GM12801 (cell line): ENCODE measurements around the gene ME3.

Experiments
- TF ChIP-seq, protein P1 (sequence below): IDR thresholded peaks from one replicate; pipeline ENCODE4 v1.5.1; 2011; ENCODE audit warnings: control low read depth; ENCODE audit not compliant: insufficient read length; ENCODE audit errors: extremely low read depth

The ME3 gene

DNA sequence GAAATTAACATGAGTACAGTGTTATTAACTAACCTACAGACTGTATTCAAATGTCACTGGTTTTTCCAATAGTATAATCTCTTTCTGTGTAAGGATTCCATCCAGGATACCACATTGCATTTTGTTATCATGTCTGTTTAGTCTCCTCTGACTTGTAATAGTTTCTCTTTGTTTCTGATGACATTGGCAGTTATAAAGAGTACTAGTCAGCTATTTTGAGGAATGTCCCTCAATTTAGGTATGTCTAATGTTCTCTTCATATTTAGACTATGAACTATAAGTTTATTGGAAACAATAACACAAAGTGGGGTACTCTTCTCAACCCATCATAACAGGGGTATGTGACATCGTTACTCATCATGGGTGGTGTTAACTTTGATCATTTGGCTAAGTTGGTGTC is 20.3 kb upstream of the ME3 start:
- TF ChIP-seq, protein P1, sequence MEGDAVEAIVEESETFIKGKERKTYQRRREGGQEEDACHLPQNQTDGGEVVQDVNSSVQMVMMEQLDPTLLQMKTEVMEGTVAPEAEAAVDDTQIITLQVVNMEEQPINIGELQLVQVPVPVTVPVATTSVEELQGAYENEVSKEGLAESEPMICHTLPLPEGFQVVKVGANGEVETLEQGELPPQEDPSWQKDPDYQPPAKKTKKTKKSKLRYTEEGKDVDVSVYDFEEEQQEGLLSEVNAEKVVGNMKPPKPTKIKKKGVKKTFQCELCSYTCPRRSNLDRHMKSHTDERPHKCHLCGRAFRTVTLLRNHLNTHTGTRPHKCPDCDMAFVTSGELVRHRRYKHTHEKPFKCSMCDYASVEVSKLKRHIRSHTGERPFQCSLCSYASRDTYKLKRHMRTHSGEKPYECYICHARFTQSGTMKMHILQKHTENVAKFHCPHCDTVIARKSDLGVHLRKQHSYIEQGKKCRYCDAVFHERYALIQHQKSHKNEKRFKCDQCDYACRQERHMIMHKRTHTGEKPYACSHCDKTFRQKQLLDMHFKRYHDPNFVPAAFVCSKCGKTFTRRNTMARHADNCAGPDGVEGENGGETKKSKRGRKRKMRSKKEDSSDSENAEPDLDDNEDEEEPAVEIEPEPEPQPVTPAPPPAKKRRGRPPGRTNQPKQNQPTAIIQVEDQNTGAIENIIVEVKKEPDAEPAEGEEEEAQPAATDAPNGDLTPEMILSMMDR: no peak

DNA sequence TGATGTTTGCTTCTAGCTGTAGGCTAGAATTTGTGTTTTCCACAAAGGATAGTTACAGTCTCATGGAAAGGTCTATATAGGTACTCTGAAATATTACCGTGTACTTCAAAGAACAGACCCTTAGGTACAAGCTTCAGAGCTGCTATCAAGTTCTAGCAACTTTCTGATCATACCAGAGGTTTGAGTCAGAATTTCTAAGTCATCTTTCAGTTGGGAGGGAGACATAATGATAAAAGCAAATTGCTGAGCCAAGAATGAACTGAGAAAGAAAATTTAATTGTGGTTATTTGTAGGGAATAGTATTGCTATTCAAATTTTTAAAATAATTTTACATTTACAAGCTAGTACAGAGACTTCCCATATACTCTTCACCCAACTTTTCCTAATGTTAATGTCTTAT is 19.9 kb upstream of the ME3 start:
- TF ChIP-seq, protein P1: no peak

DNA sequence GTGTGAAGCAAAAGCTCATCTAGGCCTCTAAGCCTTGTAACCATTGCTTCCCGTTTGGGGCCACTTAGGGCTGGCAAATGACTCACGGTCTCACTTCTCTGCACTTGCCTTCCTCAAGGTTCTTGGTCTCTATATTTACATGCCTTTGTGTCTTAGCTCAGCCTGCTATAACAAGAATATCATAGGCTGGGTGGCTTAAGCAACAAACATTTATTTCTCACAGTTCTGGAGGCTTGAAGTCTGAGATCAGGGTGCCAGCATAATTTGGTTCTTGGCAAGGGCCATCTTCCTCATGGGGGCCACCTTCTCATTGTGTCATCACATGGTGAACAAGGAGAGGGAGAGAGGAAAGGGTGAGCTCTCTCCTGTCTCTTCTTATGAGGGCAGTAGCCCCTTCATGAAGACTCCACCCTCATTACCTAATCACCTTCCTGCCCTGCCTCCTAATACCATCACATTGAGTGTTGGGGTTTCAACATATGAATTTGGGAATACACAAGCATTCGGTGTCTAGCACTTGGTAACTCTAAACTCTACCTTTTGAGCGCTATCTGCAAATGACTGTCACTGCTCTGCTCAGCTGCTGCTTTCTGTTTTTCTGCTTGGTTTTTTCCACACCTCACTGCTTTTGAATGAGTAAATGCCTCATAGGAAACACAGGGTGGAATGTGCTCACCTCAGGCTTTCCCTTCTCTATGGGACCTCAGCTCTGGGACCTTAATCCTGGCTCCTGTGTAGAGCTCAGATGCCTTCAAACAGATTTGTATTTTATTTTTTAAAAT is 16.2 kb upstream of the ME3 start:
- TF ChIP-seq, protein P1: no peak

DNA sequence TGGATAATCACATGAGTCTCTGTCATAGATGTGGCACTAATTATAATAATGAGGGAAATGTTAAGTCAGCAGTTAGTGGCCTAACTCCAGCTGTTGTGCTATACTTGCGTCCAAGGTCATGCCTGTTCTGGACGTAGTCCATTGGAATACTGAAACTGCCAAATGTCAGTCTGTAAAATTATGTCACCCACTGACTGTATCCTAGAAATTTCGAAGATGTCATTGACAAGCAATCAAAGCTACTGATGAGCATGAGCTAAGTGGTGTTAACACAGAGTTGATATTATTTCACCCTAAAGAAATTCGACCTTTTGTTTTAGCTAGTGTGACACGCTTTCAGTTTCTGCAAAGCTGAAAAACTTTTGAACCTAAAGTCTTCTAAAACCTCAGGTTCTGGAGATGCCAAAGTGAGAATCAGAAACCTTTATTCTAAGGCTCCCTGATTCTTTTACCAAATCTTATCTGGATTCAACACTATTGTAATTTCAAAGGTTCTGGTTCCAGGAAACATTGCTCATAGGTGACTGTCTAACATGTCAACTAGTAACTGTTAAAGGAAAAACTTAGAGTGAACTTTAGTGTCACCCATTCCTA is 14.9 kb upstream of the ME3 start:
- TF ChIP-seq, protein P1: no peak

DNA sequence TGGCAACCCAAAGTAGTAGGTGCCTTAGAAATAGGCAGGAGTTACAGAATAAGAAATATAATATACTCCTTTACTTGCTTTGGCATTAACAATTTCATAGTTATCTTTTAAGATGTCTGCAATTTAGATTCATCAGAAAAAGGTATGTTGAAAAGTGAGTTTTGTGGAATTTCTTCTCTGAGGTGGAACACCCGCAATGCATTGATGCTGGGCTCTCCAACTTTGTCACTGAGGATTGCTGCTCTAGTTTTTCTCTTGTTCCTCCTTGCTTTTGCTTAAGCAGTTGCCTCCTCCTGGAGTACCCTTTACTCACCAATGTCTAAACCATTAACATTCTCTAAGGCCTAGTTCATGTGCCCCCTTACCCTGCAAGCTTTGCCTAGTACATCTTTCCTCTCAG is 14.1 kb upstream of the ME3 start:
- TF ChIP-seq, protein P1: no peak

DNA sequence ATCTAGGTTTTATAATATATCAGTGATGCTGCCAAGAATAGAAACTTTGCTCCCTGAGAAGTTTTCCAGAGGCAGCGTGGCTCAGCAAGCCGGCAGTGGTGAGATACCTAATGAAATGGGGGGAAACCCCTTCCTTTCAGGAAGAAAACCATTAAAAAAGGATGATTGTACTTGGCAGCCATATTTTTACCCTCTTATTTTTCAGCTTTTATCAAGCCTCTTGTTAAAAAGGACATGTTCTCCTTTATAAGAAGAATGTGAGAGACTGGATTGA is 9.0 kb upstream of the ME3 start:
- TF ChIP-seq, protein P1: no peak

DNA sequence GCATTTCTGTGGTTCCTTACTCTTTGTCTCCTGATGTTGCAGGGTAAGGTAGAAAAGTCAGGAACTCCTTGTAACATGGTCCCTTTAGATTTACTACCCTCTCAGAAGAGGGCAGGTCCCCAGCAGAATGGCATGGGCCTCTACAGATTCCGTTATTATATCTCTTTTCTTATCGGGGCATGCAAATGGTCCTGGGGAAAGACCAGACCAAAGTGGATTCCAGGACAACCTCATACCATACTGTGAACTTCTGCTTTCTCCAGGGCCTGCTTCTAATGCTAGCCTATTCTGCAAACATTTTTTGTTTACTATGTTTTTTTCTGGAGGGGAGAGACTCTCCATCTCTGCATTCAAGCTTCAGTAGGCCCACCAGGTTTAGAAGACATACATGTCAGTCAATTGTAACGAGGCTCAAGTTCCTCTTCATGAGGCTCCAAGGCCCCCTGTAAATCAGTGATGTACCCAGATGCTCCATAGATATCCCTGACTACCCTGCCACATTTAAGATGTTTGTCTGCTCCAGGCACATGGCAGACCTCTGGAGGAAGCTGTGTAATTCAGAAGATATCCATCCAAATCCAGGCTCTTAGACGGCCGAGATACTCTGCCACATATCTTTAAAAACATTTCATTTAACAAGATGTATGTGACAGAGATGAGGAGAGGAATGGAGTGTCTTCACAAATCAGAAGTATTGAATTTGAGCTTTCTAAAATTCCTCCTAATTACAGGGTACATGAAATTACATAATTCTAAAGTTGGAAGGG is 8.5 kb upstream of the ME3 start:
- TF ChIP-seq, protein P1: no peak
